A549 (cell line): ENCODE data around the gene COL5A2. TPM values are rescaled to one million over a fixed set of nuclear protein-coding genes. Genes with fewer than 3 reads are reported as not detected.
A peak's percentile ranks its signal among the peaks of the same experiment; 100 is the strongest.

Experiments used
- ATAC-seq, 2 experiments: fragments of 200-7000 bp in 1 of 2; fragments of >200 bp in 1 of 2; cut with Nextera tagmentation in 1 of 2; cut with Tn5 transposase in 1 of 2; 3 replicates each; pipeline versions ENCODE4 v1.8.0 to v1.9.1; 2018 to 2020; ENCODE audit warnings: mild to moderate bottlenecking in 1 of 2, moderate library complexity in 1 of 2
- CTCF ChIA-PET: fragments of 300-600 bp; sonication (Branson Sonifier 250); formaldehyde crosslinking; extraction: SDS; loops from one replicate; lab custom pipeline; 2021; ENCODE audit warnings: antibody characterized with exemption, inconsistent platforms; lab: Yijun Ruan, JAX
- POLR2A ChIA-PET: fragments of 350-600 bp; formaldehyde crosslinking; extraction: SDS; loops from one replicate; lab custom pipeline; 2021; ENCODE audit warnings: antibody characterized with exemption, inconsistent platforms; lab: Yijun Ruan, JAX
- DNase-seq, 2 experiments: peaks; one replicate each; pipeline versions ENCODE4 v3.0.0 to v3.0.0-alpha.2; 2011 to 2016; ENCODE audit warnings: low read depth in 1 of 2, low spot score in 1 of 2
- FAIRE-seq: peaks from 2 replicates; lab custom pipeline; 2011; peaks lifted over from hg19 to GRCh38; lab: Jason Lieb, UNC
- H3K27ac ChIP-seq, 2 experiments: fragments of >200 bp; sonication (Bioruptor Twin); formaldehyde crosslinking; 3 replicates each; pipeline ENCODE4 v1.5.1; 2016 to 2017
- H3K4me1 ChIP-seq: fragments of >200 bp; sonication (Bioruptor Twin); formaldehyde crosslinking; 3 replicates; pipeline ENCODE4 v1.6.1; 2016
- H3K4me2 ChIP-seq: fragments of >200 bp; sonication (Bioruptor Twin); formaldehyde crosslinking; 3 replicates; pipeline ENCODE4 v1.6.1; 2016
- H3K4me3 ChIP-seq: fragments of >200 bp; sonication (Bioruptor Twin); formaldehyde crosslinking; 3 replicates; pipeline ENCODE4 v1.5.1; 2016
- H3K9me3 ChIP-seq: fragments of >200 bp; sonication (Bioruptor Twin); formaldehyde crosslinking; 3 replicates; pipeline ENCODE4 v1.6.1; 2016
- CBX8 ChIP-seq: fragments of 200-600 bp; sonication (generic); IDR thresholded peaks from 2 replicates; pipeline ENCODE4 v1.6.1; 2016
- CHD4 ChIP-seq: fragments of 200-600 bp; sonication (generic); IDR thresholded peaks from 2 replicates; pipeline ENCODE4 v1.6.1; 2016; ENCODE audit warnings: antibody characterized with exemption, mild to moderate bottlenecking, borderline replicate concordance
- FOSL2 ChIP-seq, 2 experiments: fragments of 450-650 bp in 1 of 2; fragments of >200 bp in 1 of 2; sonication (Bioruptor Twin) in 1 of 2; formaldehyde crosslinking; IDR thresholded peaks; 2 replicates each; pipeline versions ENCODE4 v1.5.0 to v1.6.1; 2016 to 2020; ENCODE audit warnings: mild to moderate bottlenecking in 1 of 2, moderate library complexity in 1 of 2
- GATA3 ChIP-seq: IDR thresholded peaks from 2 replicates; pipeline ENCODE4 v1.6.1; 2012; ENCODE audit warnings: borderline replicate concordance
- JUNB ChIP-seq: fragments of >200 bp; sonication (Bioruptor Twin); formaldehyde crosslinking; IDR thresholded peaks from 2 replicates; pipeline ENCODE4 v1.6.1; 2016
- KDM5A ChIP-seq: fragments of 200-600 bp; sonication (generic); IDR thresholded peaks from 2 replicates; pipeline ENCODE4 v1.6.1; 2016; ENCODE audit warnings: antibody characterized with exemption, mild to moderate bottlenecking
- MAZ ChIP-seq: fragments of 150-350 bp; IDR thresholded peaks from 2 replicates; pipeline ENCODE4 v1.6.1; 2014; ENCODE audit warnings: antibody characterized with exemption, low read depth, low read length, borderline replicate concordance
- MYC ChIP-seq: IDR thresholded peaks from 2 replicates; pipeline ENCODE4 v1.6.1; 2012; ENCODE audit warnings: mild to moderate bottlenecking, inconsistent platforms, low read length, improper control_type of control experiment, borderline replicate concordance
- NFE2L2 ChIP-seq: fragments of 150-350 bp; conservative IDR thresholded peaks from 2 replicates; pipeline ENCODE4 v1.6.1; 2014; ENCODE audit warnings: low read length
- NPAS2 ChIP-seq: fragments of 250-450 bp; sonication (Bioruptor Pico); IDR thresholded peaks from 2 replicates; pipeline ENCODE4 v1.8.0; 2022; ENCODE audit warnings: mild to moderate bottlenecking, moderate library complexity, borderline replicate concordance
- POLR2A ChIP-seq: IDR thresholded peaks from 2 replicates; pipeline ENCODE4 v1.6.1; 2012; ENCODE audit warnings: mild to moderate bottlenecking, low read length
- TFCP2L1 ChIP-seq: fragments of 250-450 bp; sonication (Bioruptor Pico); IDR thresholded peaks from 2 replicates; pipeline ENCODE4 v1.5.0; 2021; ENCODE audit warnings: mild to moderate bottlenecking
- ZFP36 ChIP-seq: fragments of 450-650 bp; IDR thresholded peaks from 2 replicates; pipeline ENCODE4 v1.6.1; 2014; ENCODE audit warnings: borderline replicate concordance; ENCODE audit not compliant: partially characterized antibody
- ZNF302 ChIP-seq: fragments of 250-450 bp; sonication (Bioruptor Pico); IDR thresholded peaks from 2 replicates; pipeline ENCODE4 v1.9.0; 2021; ENCODE audit warnings: inconsistent platforms, mild to moderate bottlenecking, moderate library complexity
- WGBS: methylation state at CpG from one replicate; pipeline ENCODE4 v1.1.6; 2017; ENCODE audit errors: missing lambda C conversion rate; 5-methylcytosine and 5-hydroxymethylcytosine counted together
- polyA plus RNA-seq, 4 experiments: library from polyadenylated mRNA; depleted of rRNA in 3 of 4; stranded (reverse); fragments of >200 nt; fragmentation: RNase III in 1 of 4; extraction: RNeasy Plus Mini Kit Qiagen cat#74134 plus additional on column Dnase treatment in 1 of 4; gene quantifications; 2 replicates in 3 of 4; 3 replicates in 1 of 4; pipeline ENCODE4 v1.2.3, GENCODE V29; 2011 to 2017
- TF ChIP-seq, protein P1 (sequence below): fragments of 150-350 bp; IDR thresholded peaks from 2 replicates; pipeline ENCODE4 v1.6.1; 2014; ENCODE audit warnings: low read depth, mild to moderate bottlenecking, low read length
- TF ChIP-seq, protein P2 (sequence below): IDR thresholded peaks from 2 replicates; pipeline ENCODE4 v1.6.1; 2012
- TF ChIP-seq, protein P3 (sequence below): IDR thresholded peaks from 2 replicates; pipeline ENCODE4 v1.6.1; 2012
- TF ChIP-seq, protein P4 (sequence below): fragments of 450-650 bp; IDR thresholded peaks from 2 replicates; pipeline ENCODE4 v1.6.1; 2014; ENCODE audit warnings: antibody characterized with exemption
- TF ChIP-seq, protein P5 (sequence below): fragments of 200-600 bp; sonication (generic); IDR thresholded peaks from 2 replicates; pipeline ENCODE4 v1.6.1; 2016; ENCODE audit warnings: antibody characterized with exemption, mild to moderate bottlenecking, moderate library complexity

Gene COL5A2
- polyA plus RNA-seq, 2 of the 4 experiments (the other 2 are of a cell fraction): 152 to 215 TPM

DNA sequence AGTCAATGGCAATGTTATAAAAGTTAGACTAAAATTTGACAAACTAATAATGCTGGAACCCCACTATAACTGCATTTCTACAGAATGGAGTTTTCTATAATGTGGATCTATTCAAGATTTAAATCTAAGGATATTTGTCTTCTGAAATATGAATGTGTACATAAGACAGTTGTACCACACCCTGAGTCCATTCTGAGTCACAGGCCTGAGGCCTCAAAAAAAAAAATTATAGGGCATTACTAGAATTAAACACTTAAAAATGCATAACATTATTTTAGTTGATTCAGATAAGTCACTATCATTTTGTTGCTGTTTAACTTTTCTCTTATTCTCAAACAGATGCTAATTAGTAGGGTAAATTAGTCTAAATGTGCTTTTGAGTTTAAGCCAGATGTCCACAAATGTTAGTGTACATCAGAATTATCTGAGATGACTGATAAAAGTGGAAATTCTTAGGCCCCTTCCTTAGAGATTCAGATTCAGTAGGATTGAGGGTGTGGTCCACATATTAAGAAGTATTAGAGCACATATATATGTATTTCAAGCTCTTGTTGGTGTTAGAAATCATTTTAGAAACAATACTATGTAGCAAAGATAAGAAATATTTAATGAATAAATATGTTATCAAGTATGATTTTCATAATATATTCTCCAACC lies 42.4 kb upstream of the COL5A2 start:
- FAIRE-seq: peak; percentile 23
- peak overlapping the region; percentile 5; the same call in 1 of the 3 replicates for H3K4me3 ChIP-seq
- POLR2A ChIA-PET: interaction anchor here (0.8 to 2.1 kb wide), 4 partner anchors 11 to 42 kb away, joined by 4 to 5 read pairs (median 4); partner anchors contain the start of gene COL5A2
- no peak for TF ChIP-seq MAZ
- TF ChIP-seq, protein P1, sequence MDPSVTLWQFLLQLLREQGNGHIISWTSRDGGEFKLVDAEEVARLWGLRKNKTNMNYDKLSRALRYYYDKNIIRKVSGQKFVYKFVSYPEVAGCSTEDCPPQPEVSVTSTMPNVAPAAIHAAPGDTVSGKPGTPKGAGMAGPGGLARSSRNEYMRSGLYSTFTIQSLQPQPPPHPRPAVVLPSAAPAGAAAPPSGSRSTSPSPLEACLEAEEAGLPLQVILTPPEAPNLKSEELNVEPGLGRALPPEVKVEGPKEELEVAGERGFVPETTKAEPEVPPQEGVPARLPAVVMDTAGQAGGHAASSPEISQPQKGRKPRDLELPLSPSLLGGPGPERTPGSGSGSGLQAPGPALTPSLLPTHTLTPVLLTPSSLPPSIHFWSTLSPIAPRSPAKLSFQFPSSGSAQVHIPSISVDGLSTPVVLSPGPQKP: no peak
- no peak for TF ChIP-seq NFE2L2
- TF ChIP-seq GATA3: peak; percentile 78; the same call in 1 of the 2 replicates
- no peak for TF ChIP-seq KDM5A
- no peak for TF ChIP-seq ZNF302 (CRISPR knock-in tag)
- TF ChIP-seq, protein P2, sequence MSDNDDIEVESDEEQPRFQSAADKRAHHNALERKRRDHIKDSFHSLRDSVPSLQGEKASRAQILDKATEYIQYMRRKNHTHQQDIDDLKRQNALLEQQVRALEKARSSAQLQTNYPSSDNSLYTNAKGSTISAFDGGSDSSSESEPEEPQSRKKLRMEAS: no peak
- no peak for TF ChIP-seq CHD4
- peak; percentile 29; the same call in 1 of the 2 replicates for TF ChIP-seq JUNB
- TF ChIP-seq MYC: no peak
- TF ChIP-seq, protein P3, sequence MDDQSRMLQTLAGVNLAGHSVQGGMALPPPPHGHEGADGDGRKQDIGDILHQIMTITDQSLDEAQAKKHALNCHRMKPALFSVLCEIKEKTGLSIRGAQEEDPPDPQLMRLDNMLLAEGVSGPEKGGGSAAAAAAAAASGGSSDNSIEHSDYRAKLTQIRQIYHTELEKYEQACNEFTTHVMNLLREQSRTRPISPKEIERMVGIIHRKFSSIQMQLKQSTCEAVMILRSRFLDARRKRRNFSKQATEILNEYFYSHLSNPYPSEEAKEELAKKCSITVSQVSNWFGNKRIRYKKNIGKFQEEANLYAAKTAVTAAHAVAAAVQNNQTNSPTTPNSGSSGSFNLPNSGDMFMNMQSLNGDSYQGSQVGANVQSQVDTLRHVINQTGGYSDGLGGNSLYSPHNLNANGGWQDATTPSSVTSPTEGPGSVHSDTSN: no peak
- TF ChIP-seq POLR2A: no peak
- no peak for TF ChIP-seq ZFP36
- no peak for TF ChIP-seq CBX8
- 0 out of 2 replicates have a peak, but pooled peaks have one; percentile 32 for TF ChIP-seq FOSL2 (IDR thresholded peaks at IDR 0.05)
- peak; percentile 84 for TF ChIP-seq FOSL2 (CRISPR knock-in tag; IDR thresholded peaks at IDR 0.05)
- TF ChIP-seq, protein P4, sequence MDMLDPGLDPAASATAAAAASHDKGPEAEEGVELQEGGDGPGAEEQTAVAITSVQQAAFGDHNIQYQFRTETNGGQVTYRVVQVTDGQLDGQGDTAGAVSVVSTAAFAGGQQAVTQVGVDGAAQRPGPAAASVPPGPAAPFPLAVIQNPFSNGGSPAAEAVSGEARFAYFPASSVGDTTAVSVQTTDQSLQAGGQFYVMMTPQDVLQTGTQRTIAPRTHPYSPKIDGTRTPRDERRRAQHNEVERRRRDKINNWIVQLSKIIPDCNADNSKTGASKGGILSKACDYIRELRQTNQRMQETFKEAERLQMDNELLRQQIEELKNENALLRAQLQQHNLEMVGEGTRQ: no peak
- TF ChIP-seq TFCP2L1 (CRISPR knock-in tag): no peak
- no peak for TF ChIP-seq NPAS2 (CRISPR knock-in tag)
- TF ChIP-seq, all 56 proteins: peak for 3
- peaks cover 87% of the 10 kb centered on the region for H3K4me1 ChIP-seq
- no peaks in the 10 kb centered on the region for H3K9me3 ChIP-seq
- CTCF ChIA-PET: interaction anchor here (1.0 to 1.4 kb wide), 2 partner anchors 66 to 128 kb away, joined by 3 to 4 read pairs; no protein-coding TSS in a partner anchor
- DNase-seq (peak in 1 of 2 experiments; percentile 69), ATAC-seq (peak in 1 of 2 experiments; percentile 32; a peak in 3 of 6 replicates)
- peak overlapping the region; percentile 70 for H3K4me2 ChIP-seq
- H3K27ac ChIP-seq: peak overlapping the region; percentile 80 to 85

DNA sequence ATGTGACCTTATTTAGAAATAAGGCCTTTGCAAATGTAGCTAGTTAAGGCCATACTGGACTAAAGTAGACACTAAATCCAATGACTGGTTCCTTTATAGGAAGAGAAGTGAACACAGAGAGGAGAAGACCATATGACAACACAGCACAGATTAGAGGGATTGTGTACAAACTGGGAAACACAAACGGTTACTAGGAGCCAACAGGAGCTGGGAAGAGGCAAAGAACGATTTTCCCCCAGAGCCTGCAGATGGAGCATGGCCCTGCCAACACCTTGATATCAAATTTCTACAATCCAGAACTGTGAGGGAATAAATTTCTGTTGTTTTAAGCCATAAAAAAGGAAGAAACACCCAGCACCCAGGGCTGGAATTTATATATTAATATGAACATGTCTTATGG lies 38.7 kb upstream of the COL5A2 start:
- POLR2A ChIA-PET: no interaction called here
- peak in 1 of 2 experiments; percentile 27; a peak in 3 of 6 replicates for ATAC-seq

More for the DNA sequence above, 38.7 kb upstream of the COL5A2 start:
- CTCF ChIA-PET: interaction anchor here (1.1 kb wide), 1 partner anchor 75 kb away, joined by 3 read pairs; no protein-coding TSS in a partner anchor
- DNase-seq (no peak), FAIRE-seq (no peak)
- Histone ChIP-seq H3K9me3 (no peaks in the 10 kb centered on the region), H3K27ac (peak overlapping the region; percentile 67 to 81), H3K4me2 (peak overlapping the region; percentile 52; the same call in 1 of the 3 replicates), H3K4me1 (peaks cover 78% of the 10 kb centered on the region), H3K4me3 (no peak overlapping the region)
- 43% methylated on average over 2 of the region's 2 CpGs for WGBS
- TF ChIP-seq, protein P5, sequence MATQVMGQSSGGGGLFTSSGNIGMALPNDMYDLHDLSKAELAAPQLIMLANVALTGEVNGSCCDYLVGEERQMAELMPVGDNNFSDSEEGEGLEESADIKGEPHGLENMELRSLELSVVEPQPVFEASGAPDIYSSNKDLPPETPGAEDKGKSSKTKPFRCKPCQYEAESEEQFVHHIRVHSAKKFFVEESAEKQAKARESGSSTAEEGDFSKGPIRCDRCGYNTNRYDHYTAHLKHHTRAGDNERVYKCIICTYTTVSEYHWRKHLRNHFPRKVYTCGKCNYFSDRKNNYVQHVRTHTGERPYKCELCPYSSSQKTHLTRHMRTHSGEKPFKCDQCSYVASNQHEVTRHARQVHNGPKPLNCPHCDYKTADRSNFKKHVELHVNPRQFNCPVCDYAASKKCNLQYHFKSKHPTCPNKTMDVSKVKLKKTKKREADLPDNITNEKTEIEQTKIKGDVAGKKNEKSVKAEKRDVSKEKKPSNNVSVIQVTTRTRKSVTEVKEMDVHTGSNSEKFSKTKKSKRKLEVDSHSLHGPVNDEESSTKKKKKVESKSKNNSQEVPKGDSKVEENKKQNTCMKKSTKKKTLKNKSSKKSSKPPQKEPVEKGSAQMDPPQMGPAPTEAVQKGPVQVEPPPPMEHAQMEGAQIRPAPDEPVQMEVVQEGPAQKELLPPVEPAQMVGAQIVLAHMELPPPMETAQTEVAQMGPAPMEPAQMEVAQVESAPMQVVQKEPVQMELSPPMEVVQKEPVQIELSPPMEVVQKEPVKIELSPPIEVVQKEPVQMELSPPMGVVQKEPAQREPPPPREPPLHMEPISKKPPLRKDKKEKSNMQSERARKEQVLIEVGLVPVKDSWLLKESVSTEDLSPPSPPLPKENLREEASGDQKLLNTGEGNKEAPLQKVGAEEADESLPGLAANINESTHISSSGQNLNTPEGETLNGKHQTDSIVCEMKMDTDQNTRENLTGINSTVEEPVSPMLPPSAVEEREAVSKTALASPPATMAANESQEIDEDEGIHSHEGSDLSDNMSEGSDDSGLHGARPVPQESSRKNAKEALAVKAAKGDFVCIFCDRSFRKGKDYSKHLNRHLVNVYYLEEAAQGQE: no peak
- no peak for TF ChIP-seq NFE2L2
